ENCODE results near the gene SPECC1L.

SPECC1L gene

GRCh38 chr22:24327832-24328231 is 57.2 kb downstream of the SPECC1L start:
- H3K36me3 ChIP-seq (ENCODE audit: control insufficient read depth in 1 of 2, insufficient read depth in 2 of 2, low read length in 2 of 2): peaks cover 26% of the 10 kb centered on the region in 2 donors
- no peaks in the 10 kb centered on the region for H3K27me3 ChIP-seq (ENCODE audit: low read depth, low read length)
- no peak overlapping the region for H3K4me3 ChIP-seq (ENCODE audit: low read depth in 1 of 2, low read length in 2 of 2)
- H3K27ac ChIP-seq (ENCODE audit: low read length): no peak overlapping the region
- peaks cover 0 to 7% of the 10 kb centered on the region in 2 donors for H3K4me1 ChIP-seq (ENCODE audit: control insufficient read depth in 1 of 2, insufficient read depth in 2 of 2, low read length in 2 of 2)
- H3K9me3 ChIP-seq (ENCODE audit: control insufficient read depth in 1 of 2, low read length in 2 of 2): no peaks in the 10 kb centered on the region

GRCh38 chr22:24329453-24329852 is 58.8 kb downstream of the SPECC1L start:
- Histone ChIP-seq H3K9me3 (ENCODE audit: control insufficient read depth in 1 of 2, low read length in 2 of 2) (no peaks in the 10 kb centered on the region), H3K27ac (ENCODE audit: low read length) (no peak overlapping the region), H3K4me1 (ENCODE audit: control insufficient read depth in 1 of 2, insufficient read depth in 2 of 2, low read length in 2 of 2) (no peaks in the 10 kb centered on the region), H3K27me3 (ENCODE audit: low read depth, low read length) (no peaks in the 10 kb centered on the region), H3K4me3 (ENCODE audit: low read depth in 1 of 2, low read length in 2 of 2) (no peak overlapping the region), H3K36me3 (ENCODE audit: control insufficient read depth in 1 of 2, insufficient read depth in 2 of 2, low read length in 2 of 2) (peaks cover 23 to 27% of the 10 kb centered on the region in 2 donors)

GRCh38 chr22:24330636-24331035 is 60.0 kb downstream of the SPECC1L start:
- Histone ChIP-seq H3K9me3 (ENCODE audit: control insufficient read depth in 1 of 2, low read length in 2 of 2) (no peaks in the 10 kb centered on the region), H3K4me1 (ENCODE audit: control insufficient read depth in 1 of 2, insufficient read depth in 2 of 2, low read length in 2 of 2) (no peaks in the 10 kb centered on the region), H3K27ac (ENCODE audit: low read length) (no peak overlapping the region), H3K27me3 (ENCODE audit: low read depth, low read length) (no peaks in the 10 kb centered on the region), H3K4me3 (ENCODE audit: low read depth in 1 of 2, low read length in 2 of 2) (no peak overlapping the region), H3K36me3 (ENCODE audit: control insufficient read depth in 1 of 2, insufficient read depth in 2 of 2, low read length in 2 of 2) (peaks cover 27 to 39% of the 10 kb centered on the region in 2 donors)

GRCh38 chr22:24331468-24332440 is 61.1 kb downstream of the SPECC1L start:
- no peaks in the 10 kb centered on the region for H3K27me3 ChIP-seq (ENCODE audit: low read depth, low read length)
- no peak overlapping the region for H3K27ac ChIP-seq (ENCODE audit: low read length)
- H3K9me3 ChIP-seq (ENCODE audit: control insufficient read depth in 1 of 2, low read length in 2 of 2): no peaks in the 10 kb centered on the region
- H3K4me3 ChIP-seq (ENCODE audit: low read depth in 1 of 2, low read length in 2 of 2): no peak overlapping the region
- no peaks in the 10 kb centered on the region for H3K4me1 ChIP-seq (ENCODE audit: control insufficient read depth in 1 of 2, insufficient read depth in 2 of 2, low read length in 2 of 2)
- H3K36me3 ChIP-seq (ENCODE audit: control insufficient read depth in 1 of 2, insufficient read depth in 2 of 2, low read length in 2 of 2): peaks cover 28 to 39% of the 10 kb centered on the region in 2 donors

- Histone ChIP-seq H3K4me3 (ENCODE audit: low read depth in 1 of 2, low read length in 2 of 2) (no peak overlapping the region), H3K27ac (ENCODE audit: low read length) (no peak overlapping the region), H3K27me3 (ENCODE audit: low read depth, low read length) (no peaks in the 10 kb centered on the region), H3K36me3 (ENCODE audit: control insufficient read depth in 1 of 2, insufficient read depth in 2 of 2, low read length in 2 of 2) (peaks cover 38 to 47% of the 10 kb centered on the region in 2 donors), H3K9me3 (ENCODE audit: control insufficient read depth in 1 of 2, low read length in 2 of 2) (no peaks in the 10 kb centered on the region), H3K4me1 (ENCODE audit: control insufficient read depth in 1 of 2, insufficient read depth in 2 of 2, low read length in 2 of 2) (no peaks in the 10 kb centered on the region)
These were observed 62.7 kb downstream of the SPECC1L start for GRCh38 chr22:24333301-24333700.

- no peaks in the 10 kb centered on the region for H3K27me3 ChIP-seq (ENCODE audit: low read depth, low read length)
- H3K27ac ChIP-seq (ENCODE audit: low read length): no peak overlapping the region
- H3K4me1 ChIP-seq (ENCODE audit: control insufficient read depth in 1 of 2, insufficient read depth in 2 of 2, low read length in 2 of 2): no peaks in the 10 kb centered on the region
- H3K4me3 ChIP-seq (ENCODE audit: low read depth in 1 of 2, low read length in 2 of 2): no peak overlapping the region
- peaks cover 29% of the 10 kb centered on the region in 2 donors for H3K36me3 ChIP-seq (ENCODE audit: control insufficient read depth in 1 of 2, insufficient read depth in 2 of 2, low read length in 2 of 2)
- H3K9me3 ChIP-seq (ENCODE audit: control insufficient read depth in 1 of 2, low read length in 2 of 2): no peaks in the 10 kb centered on the region
These were observed 64.9 kb downstream of the SPECC1L start for GRCh38 chr22:24335496-24335895.

- Histone ChIP-seq H3K27me3 (ENCODE audit: low read depth, low read length) (no peaks in the 10 kb centered on the region), H3K9me3 (ENCODE audit: control insufficient read depth in 1 of 2, low read length in 2 of 2) (no peaks in the 10 kb centered on the region), H3K36me3 (ENCODE audit: control insufficient read depth in 1 of 2, insufficient read depth in 2 of 2, low read length in 2 of 2) (peaks cover 31 to 50% of the 10 kb centered on the region in 2 donors), H3K4me1 (ENCODE audit: control insufficient read depth in 1 of 2, insufficient read depth in 2 of 2, low read length in 2 of 2) (no peaks in the 10 kb centered on the region), H3K27ac (ENCODE audit: low read length) (no peak overlapping the region), H3K4me3 (ENCODE audit: low read depth in 1 of 2, low read length in 2 of 2) (no peak overlapping the region)
These were observed 67.4 kb downstream of the SPECC1L start for GRCh38 chr22:24337894-24338645.

- Histone ChIP-seq H3K27ac (ENCODE audit: low read length) (no peak overlapping the region), H3K27me3 (ENCODE audit: low read depth, low read length) (no peaks in the 10 kb centered on the region), H3K36me3 (ENCODE audit: control insufficient read depth in 1 of 2, insufficient read depth in 2 of 2, low read length in 2 of 2) (peaks cover 32 to 50% of the 10 kb centered on the region in 2 donors), H3K4me1 (ENCODE audit: control insufficient read depth in 1 of 2, insufficient read depth in 2 of 2, low read length in 2 of 2) (no peaks in the 10 kb centered on the region), H3K9me3 (ENCODE audit: control insufficient read depth in 1 of 2, low read length in 2 of 2) (no peaks in the 10 kb centered on the region), H3K4me3 (ENCODE audit: low read depth in 1 of 2, low read length in 2 of 2) (no peak overlapping the region)
These were observed 68.3 kb downstream of the SPECC1L start for GRCh38 chr22:24338726-24339451.

- Histone ChIP-seq H3K27me3 (ENCODE audit: low read depth, low read length) (no peaks in the 10 kb centered on the region), H3K4me3 (ENCODE audit: low read depth in 1 of 2, low read length in 2 of 2) (no peak overlapping the region), H3K9me3 (ENCODE audit: control insufficient read depth in 1 of 2, low read length in 2 of 2) (no peaks in the 10 kb centered on the region), H3K27ac (ENCODE audit: low read length) (no peak overlapping the region), H3K36me3 (ENCODE audit: control insufficient read depth in 1 of 2, insufficient read depth in 2 of 2, low read length in 2 of 2) (peaks cover 32 to 51% of the 10 kb centered on the region in 2 donors), H3K4me1 (ENCODE audit: control insufficient read depth in 1 of 2, insufficient read depth in 2 of 2, low read length in 2 of 2) (no peaks in the 10 kb centered on the region)
These were observed 68.8 kb downstream of the SPECC1L start for GRCh38 chr22:24339452-24339747.

GRCh38 chr22:24341627-24342026 is 71.0 kb downstream of the SPECC1L start:
- Histone ChIP-seq H3K36me3 (ENCODE audit: control insufficient read depth in 1 of 2, insufficient read depth in 2 of 2, low read length in 2 of 2) (peaks cover 22 to 52% of the 10 kb centered on the region in 2 donors), H3K27ac (ENCODE audit: low read length) (no peak overlapping the region), H3K27me3 (ENCODE audit: low read depth, low read length) (no peaks in the 10 kb centered on the region), H3K4me3 (ENCODE audit: low read depth in 1 of 2, low read length in 2 of 2) (no peak overlapping the region), H3K4me1 (ENCODE audit: control insufficient read depth in 1 of 2, insufficient read depth in 2 of 2, low read length in 2 of 2) (no peaks in the 10 kb centered on the region), H3K9me3 (ENCODE audit: control insufficient read depth in 1 of 2, low read length in 2 of 2) (no peaks in the 10 kb centered on the region)

GRCh38 chr22:24350627-24351026 is 80.0 kb downstream of the SPECC1L start:
- peaks cover 26 to 66% of the 10 kb centered on the region in 2 donors for H3K36me3 ChIP-seq (ENCODE audit: control insufficient read depth in 1 of 2, insufficient read depth in 2 of 2, low read length in 2 of 2)

More at GRCh38 chr22:24350627-24351026, 80.0 kb downstream of the SPECC1L start:
- H3K4me1 ChIP-seq (ENCODE audit: control insufficient read depth in 1 of 2, insufficient read depth in 2 of 2, low read length in 2 of 2): no peaks in the 10 kb centered on the region
- no peak overlapping the region for H3K27ac ChIP-seq (ENCODE audit: low read length)
- H3K27me3 ChIP-seq (ENCODE audit: low read depth, low read length): no peaks in the 10 kb centered on the region
- no peaks in the 10 kb centered on the region for H3K9me3 ChIP-seq (ENCODE audit: control insufficient read depth in 1 of 2, low read length in 2 of 2)
- no peak overlapping the region for H3K4me3 ChIP-seq (ENCODE audit: low read depth in 1 of 2, low read length in 2 of 2)

Measured in muscle layer of duodenum (tissue), 2 donors.